Measurements from ENCODE around the gene PTPMT1. TPM values are rescaled to one million over a fixed set of nuclear protein-coding genes. Genes with fewer than 3 reads are reported as not detected.
A peak's percentile ranks its signal among the peaks of the same experiment; 100 is the strongest.
"Not testable (repeated sequence)": the region's sequence is repeated elsewhere in the genome, so short reads cannot be mapped to it uniquely, and the experiment has no call there.

Gene PTPMT1
- total and polyA plus RNA-seq, 8 donors, result 35.0 to 75.2 (median 42.0) TPM

- H3K27ac ChIP-seq, result peak overlapping the region; percentile 94
- no peak for TF ChIP-seq CTCF (IDR thresholded peaks at IDR 0.05)
- no peaks in the 10 kb centered on the region for H3K36me3 ChIP-seq
- H3K27me3 ChIP-seq, result no peaks in the 10 kb centered on the region
- peak overlapping the region; percentile 96 to 98 for H3K4me3 ChIP-seq
- intact Hi-C loops (cut with DNase I), result loop anchor here in 1 of 2 donors (10.0 kb wide), 1 partner anchor 67 kb away; no protein-coding TSS in a partner anchor
- peak in 1 of 4 donors; percentile 56 for DNase-seq
- peak; percentile 39 for ATAC-seq
- H3K4me1 ChIP-seq, result peaks cover 9 to 57% of the 10 kb centered on the region in 2 donors
- no peaks in the 10 kb centered on the region for H3K9me3 ChIP-seq
Measured at GRCh38 chr11:47552056-47552565, 13.3 kb upstream of the PTPMT1 start.

- H3K27ac ChIP-seq, result peak within 1 kb of the TSS; percentile 94
- H3K9me3 ChIP-seq, result no peaks in the 10 kb centered on the region
- ATAC-seq, result peak; percentile 98
- H3K4me3 ChIP-seq, result peak within 1 kb of the TSS; percentile 96 to 98
- peaks cover 9 to 50% of the 10 kb centered on the region in 2 donors for H3K4me1 ChIP-seq
- peak; percentile 95 to 98 for TF ChIP-seq CTCF (IDR thresholded peaks at IDR 0.05)
- intact Hi-C loops (cut with DNase I), result loop anchor here in 1 of 2 donors (10.0 kb wide), 1 partner anchor 68 kb away; no protein-coding TSS in a partner anchor
- H3K27me3 ChIP-seq, result no peaks in the 10 kb centered on the region
- no peaks in the 10 kb centered on the region for H3K36me3 ChIP-seq
- peak; percentile 87 to 99 (median 94) for DNase-seq
Measured at GRCh38 chr11:47552566-47553405, 12.6 kb upstream of the PTPMT1 start, which contains the start of gene CELF1. CELF1 (minus strand) TSS chr11:47553132; CDS start chr11:47499523, 53,609 bp downstream.

- intact Hi-C loops (cut with DNase I), result loop anchor here in 1 of 2 donors (10.0 kb wide), 1 partner anchor 69 kb away; no protein-coding TSS in a partner anchor
- ATAC-seq (peak; percentile 12), DNase-seq (no peak)
- Histone ChIP-seq H3K4me3 (peak overlapping the region; percentile 96 to 98), H3K4me1 (peaks cover 9 to 44% of the 10 kb centered on the region in 2 donors), H3K9me3 (no peaks in the 10 kb centered on the region), H3K27me3 (no peaks in the 10 kb centered on the region), H3K27ac (peak overlapping the region; percentile 94), H3K36me3 (no peaks in the 10 kb centered on the region)
- peak in 1 of 2 donors; percentile 29 for TF ChIP-seq CTCF (IDR thresholded peaks at IDR 0.05)
Measured at GRCh38 chr11:47553406-47553743, 12.0 kb upstream of the PTPMT1 start.

GRCh38 chr11:47557004-47557403 lies 8.4 kb upstream of the PTPMT1 start:
- not testable (repeated sequence) for H3K9me3 ChIP-seq, DNase-seq, H3K36me3 ChIP-seq, H3K27ac ChIP-seq, H3K27me3 ChIP-seq, ATAC-seq, H3K4me3 ChIP-seq
- peaks cover under 1 to 15% of the 10 kb centered on the region in 2 donors for H3K4me1 ChIP-seq
- intact Hi-C loops (cut with DNase I), result loop anchor here in 1 of 2 donors (10.0 kb wide), 1 partner anchor 72 kb away; no protein-coding TSS in a partner anchor

GRCh38 chr11:47558695-47559094 lies 6.7 kb upstream of the PTPMT1 start:
- Histone ChIP-seq H3K4me3 (no peak overlapping the region), H3K27me3 (no peaks in the 10 kb centered on the region), H3K4me1 (peaks cover 0 to 8% of the 10 kb centered on the region in 2 donors), H3K9me3 (no peaks in the 10 kb centered on the region), H3K36me3 (no peaks in the 10 kb centered on the region), H3K27ac (no peak overlapping the region)
- TF ChIP-seq CTCF (IDR thresholded peaks at IDR 0.05), result no peak
- DNase-seq (no peak), ATAC-seq (no peak)
- intact Hi-C loops (cut with DNase I), result loop anchor here in 1 of 2 donors (10.0 kb wide), 1 partner anchor 74 kb away; no protein-coding TSS in a partner anchor

Data from left lung (tissue), 10 donors.